ENCODE data around the gene RPS16. TPM values are rescaled to one million over a fixed set of nuclear protein-coding genes. Genes with fewer than 3 reads are reported as not detected.
A peak's percentile ranks its signal among the peaks of the same experiment; 100 is the strongest.

Gene RPS16
- total and polyA plus RNA-seq, 2 of the 13 experiments (the other 11 are each of a cell fraction or from before 2014, with no cell fraction given) = 488 to 2,583 TPM

- TF ChIP-seq ZNF281 (CRISPR knock-in tag; IDR thresholded peaks at IDR 0.05; ENCODE audit: borderline replicate concordance) = no peak
- TF ChIP-seq XBP1 (CRISPR knock-in tag; IDR thresholded peaks at IDR 0.05) = no peak
- no peak for TF ChIP-seq SP4 (CRISPR knock-in tag; IDR thresholded peaks at IDR 0.05)
- TF ChIP-seq PITX1 (CRISPR knock-in tag; IDR thresholded peaks at IDR 0.05) = no peak
- 0 out of 2 replicates have a peak, but pooled peaks have one; percentile 11 for TF ChIP-seq ZNF607 (CRISPR knock-in tag; IDR thresholded peaks at IDR 0.05; ENCODE audit: borderline replicate concordance)
- peak; percentile 49 for TF ChIP-seq ZFX (CRISPR knock-in tag; IDR thresholded peaks at IDR 0.05; ENCODE audit: low read depth)
- TF ChIP-seq MAF1 (CRISPR knock-in tag; IDR thresholded peaks at IDR 0.05; ENCODE audit: borderline replicate concordance) = no peak
- peak; percentile 12 for TF ChIP-seq POLR2G (IDR thresholded peaks at IDR 0.05; ENCODE audit: low read depth, low read length)
- TF ChIP-seq NR2F6 (IDR thresholded peaks at IDR 0.05) = no peak
- TF ChIP-seq NR2F6 (CRISPR knock-in tag; IDR thresholded peaks at IDR 0.05) = no peak
- TF ChIP-seq ZNF883 (CRISPR knock-in tag; IDR thresholded peaks at IDR 0.05; ENCODE audit: not compliant biosample characterization) = no peak
- peak; percentile 43; the same call in 1 of the 2 replicates for TF ChIP-seq ZNF777 (CRISPR knock-in tag; IDR thresholded peaks at IDR 0.05)
- no peak for TF ChIP-seq ZNF564 (CRISPR knock-in tag; IDR thresholded peaks at IDR 0.05)
- TF ChIP-seq NFKBIZ (CRISPR knock-in tag; IDR thresholded peaks at IDR 0.05) = no peak
- TF ChIP-seq SYNCRIP (IDR thresholded peaks at IDR 0.05; ENCODE audit: insufficient read depth, low read depth, low read length) = no peak
- TF ChIP-seq FOXP1 (IDR thresholded peaks at IDR 0.05) = peak; percentile 3; the same call in 1 of the 2 replicates
- TF ChIP-seq FOXP1 (CRISPR knock-in tag; IDR thresholded peaks at IDR 0.05) = no peak
- no peak for TF ChIP-seq ZFP36 (IDR thresholded peaks at IDR 0.05; ENCODE audit: borderline replicate concordance, low read depth, low read length, partially characterized antibody)
- TF ChIP-seq CENPX (CRISPR knock-in tag; IDR thresholded peaks at IDR 0.05) = no peak
- no peak for TF ChIP-seq ZNF589 (CRISPR knock-in tag; conservative IDR thresholded peaks at IDR 0.05)
- no peak for TF ChIP-seq MBD4 (IDR thresholded peaks at IDR 0.05; ENCODE audit: borderline replicate concordance, low read length)
- TF ChIP-seq RNF2 (conservative IDR thresholded peaks at IDR 0.05; ENCODE audit: low read depth) = no peak
- TF ChIP-seq ZBTB21 (CRISPR knock-in tag; IDR thresholded peaks at IDR 0.05) = no peak
- TF ChIP-seq SMC3 (IDR thresholded peaks at IDR 0.05; ENCODE audit: low read length) = no peak
- TF ChIP-seq ZBTB43 (CRISPR knock-in tag; conservative IDR thresholded peaks at IDR 0.05) = no peak
- TF ChIP-seq ZNF296 (CRISPR knock-in tag; conservative IDR thresholded peaks at IDR 0.05) = no peak
- TF ChIP-seq ZNF205 (CRISPR knock-in tag; IDR thresholded peaks at IDR 0.05) = no peak
- no peak for TF ChIP-seq JARID2 (CRISPR knock-in tag; IDR thresholded peaks at IDR 0.05; ENCODE audit: insufficient replicate concordance)
- no peak for TF ChIP-seq ZSCAN31 (CRISPR knock-in tag; IDR thresholded peaks at IDR 0.05; ENCODE audit: low read depth)
- peak; percentile 52; the same call in 1 of the 2 replicates for TF ChIP-seq PHF8 (CRISPR knock-in tag; IDR thresholded peaks at IDR 0.05)
Observed at GRCh38 chr19:39410017-39410830, 25.5 kb downstream of the RPS16 start (continued).

Measured in HepG2 (cell line).